GM08714 (cell line): ENCODE results near the gene CABLES1.
"Not testable (repeated sequence)": the region's sequence is repeated elsewhere in the genome, so short reads cannot be mapped to it uniquely, and the experiment has no call there.

Experiments used
- H3K4me3 ChIP-seq: fragments of 200-500 bp; sonication (Bioruptor generic); 2 replicates; pipeline ENCODE4 v1.5.1; 2014; ENCODE audit warnings: mild to moderate bottlenecking, low read length, inconsistent platforms
- ZNF274 ChIP-seq: IDR thresholded peaks from 2 replicates; pipeline ENCODE4 v1.6.1; 2012; ENCODE audit warnings: mild to moderate bottlenecking, low read depth, low read length

CABLES1 gene

GRCh38 chr18:23234619-23235018 is 99.3 kb downstream of the CABLES1 start:
- TF ChIP-seq ZNF274, result no peak
- H3K4me3 ChIP-seq, result no peak overlapping the region

- H3K4me3 ChIP-seq, result no peak overlapping the region
- no peak for TF ChIP-seq ZNF274
Observed at GRCh38 chr18:23235336-23235735, 100.1 kb downstream of the CABLES1 start.

- no peak overlapping the region for H3K4me3 ChIP-seq
- no peak for TF ChIP-seq ZNF274
Observed at GRCh38 chr18:23235860-23236259, 100.6 kb downstream of the CABLES1 start.

GRCh38 chr18:23236876-23237468 is 101.7 kb downstream of the CABLES1 start:
- no peak for TF ChIP-seq ZNF274
- no peak overlapping the region for H3K4me3 ChIP-seq

GRCh38 chr18:23237524-23238151 is 102.4 kb downstream of the CABLES1 start:
- no peak overlapping the region; the same call in 1 of the 2 replicates for H3K4me3 ChIP-seq
- no peak for TF ChIP-seq ZNF274

- H3K4me3 ChIP-seq, result peak overlapping the region; percentile 7; the same call in 1 of the 2 replicates
- no peak for TF ChIP-seq ZNF274
Observed at GRCh38 chr18:23238152-23238531, 102.9 kb downstream of the CABLES1 start.

GRCh38 chr18:23238651-23239349 is 103.5 kb downstream of the CABLES1 start:
- no peak for TF ChIP-seq ZNF274
- H3K4me3 ChIP-seq, result no peak overlapping the region; the same call in 1 of the 2 replicates

GRCh38 chr18:23239350-23239692 is 104.0 kb downstream of the CABLES1 start:
- no peak for TF ChIP-seq ZNF274
- H3K4me3 ChIP-seq, result no peak overlapping the region

- TF ChIP-seq ZNF274, result no peak
- no peak overlapping the region for H3K4me3 ChIP-seq
Observed at GRCh38 chr18:23239885-23240608, 104.8 kb downstream of the CABLES1 start.

GRCh38 chr18:23240609-23240930 is 105.3 kb downstream of the CABLES1 start:
- no peak for TF ChIP-seq ZNF274
- no peak overlapping the region for H3K4me3 ChIP-seq

- H3K4me3 ChIP-seq, result not testable (repeated sequence)
Observed at GRCh38 chr18:23241833-23242496, 106.7 kb downstream of the CABLES1 start.

- no peak for TF ChIP-seq ZNF274
- no peak overlapping the region for H3K4me3 ChIP-seq
Observed at GRCh38 chr18:23243178-23243577, 107.9 kb downstream of the CABLES1 start.

- no peak overlapping the region for H3K4me3 ChIP-seq
- no peak for TF ChIP-seq ZNF274
Observed at GRCh38 chr18:23243816-23244215, 108.5 kb downstream of the CABLES1 start.

- H3K4me3 ChIP-seq, result no peak overlapping the region
- no peak for TF ChIP-seq ZNF274
Observed at GRCh38 chr18:23244401-23244800, 109.1 kb downstream of the CABLES1 start.

GRCh38 chr18:23245461-23245860 is 110.2 kb downstream of the CABLES1 start:
- TF ChIP-seq ZNF274, result no peak
- no peak overlapping the region for H3K4me3 ChIP-seq
